H1 (cell line): ENCODE measurements around the gene CELF4. TPM values are rescaled to one million over a fixed set of nuclear protein-coding genes. Genes with fewer than 3 reads are reported as not detected.

Experiments
- CTCF ChIA-PET: fragments of 300-600 bp; sonication (Branson Sonifier 250); formaldehyde crosslinking; loops from one replicate; lab custom pipeline; 2021; ENCODE audit not compliant: partially characterized antibody; lab: Charles Lee
- POLR2A ChIA-PET: fragments of 300-600 bp; sonication (Branson Sonifier 250); formaldehyde crosslinking; loops from one replicate; lab custom pipeline; 2021; ENCODE audit warnings: inconsistent platforms; ENCODE audit not compliant: partially characterized antibody; lab: Charles Lee
- DNase-seq, 2 experiments: peaks; one replicate each; pipeline versions ENCODE4 v3.0.0 to v3.0.0-alpha.2; 2010 to 2022; ENCODE audit warnings: low spot score in 2 of 2, low read depth in 1 of 2, mixed read lengths in 1 of 2
- FAIRE-seq: peaks from 2 replicates; lab custom pipeline; 2011; peaks lifted over from hg19 to GRCh38; lab: Jason Lieb, UNC
- H2AFZ ChIP-seq: 2 replicates; pipeline ENCODE4 v1.8.1; 2012; ENCODE audit warnings: low read length, inconsistent platforms
- H2AK5ac ChIP-seq: 2 replicates; pipeline ENCODE4 v1.6.1; 2013; ENCODE audit warnings: low read depth, low read length
- H2BK120ac ChIP-seq: replicated peaks from 2 replicates; pipeline ENCODE3; 2013; ENCODE audit warnings: low read depth, low read length, inconsistent platforms
- H2BK12ac ChIP-seq: 2 replicates; pipeline ENCODE4 v1.6.1; 2013; ENCODE audit warnings: low read depth, low read length
- H2BK15ac ChIP-seq: 2 replicates; pipeline ENCODE4 v1.6.1; 2013; ENCODE audit warnings: low read length
- H2BK20ac ChIP-seq: 2 replicates; pipeline ENCODE4 v1.6.1; 2013; ENCODE audit warnings: low read length
- H2BK5ac ChIP-seq: 2 replicates; pipeline ENCODE4 v1.6.1; 2013; ENCODE audit warnings: low read depth, low read length
- H3K14ac ChIP-seq: 2 replicates; pipeline ENCODE4 v1.6.1; 2013; ENCODE audit warnings: inconsistent platforms; ENCODE audit not compliant: insufficient read length
- H3K18ac ChIP-seq: 2 replicates; pipeline ENCODE4 v1.6.1; 2013; ENCODE audit warnings: low read length; ENCODE audit errors: extremely low read depth
- H3K23ac ChIP-seq: 2 replicates; pipeline ENCODE4 v1.6.1; 2013; ENCODE audit warnings: inconsistent platforms; ENCODE audit not compliant: insufficient read length
- H3K23me2 ChIP-seq: 2 replicates; pipeline ENCODE4 v1.6.1; 2013; ENCODE audit warnings: low read depth, low read length
- H3K27ac ChIP-seq: 2 replicates; pipeline ENCODE4 v1.6.1; 2011; ENCODE audit warnings: low read depth, low read length, inconsistent platforms
- H3K27me3 ChIP-seq, 4 experiments: replicated peaks in 1 of 4; 1 replicate in 1 of 4; 2 replicates in 3 of 4; pipeline versions ENCODE4 v1.6.1 to v1.8.1; 2011 to 2013; ENCODE audit warnings: low read length in 3 of 4, mild to moderate bottlenecking in 3 of 4, inconsistent platforms in 2 of 4, mixed read lengths in 2 of 4, moderate library complexity in 1 of 4; ENCODE audit not compliant: control insufficient read depth in 3 of 4, insufficient read depth in 3 of 4; ENCODE audit errors: extremely low read depth in 1 of 4
- H3K36me3 ChIP-seq, 4 experiments: 2 replicates each; pipeline versions ENCODE4 v1.6.1 to v1.8.1; 2011 to 2013; ENCODE audit warnings: mild to moderate bottlenecking in 4 of 4, low read length in 3 of 4, moderate library complexity in 2 of 4, control low read depth in 1 of 4, inconsistent platforms in 1 of 4; ENCODE audit not compliant: insufficient read depth in 4 of 4, control insufficient read depth in 2 of 4
- H3K4ac ChIP-seq: replicated peaks from 2 replicates; pipeline ENCODE3; 2013; ENCODE audit warnings: low read length, low read depth, mixed read lengths, inconsistent platforms; ENCODE audit not compliant: insufficient read length
- H3K4me1 ChIP-seq, 4 experiments: replicated peaks in 1 of 4; 1 replicate in 1 of 4; 2 replicates in 3 of 4; pipeline versions ENCODE4 v1.6.1 to v1.8.1; 2011 to 2013; ENCODE audit warnings: low read length in 3 of 4, inconsistent platforms in 2 of 4, mixed read lengths in 1 of 4; ENCODE audit not compliant: insufficient read depth in 4 of 4, control insufficient read depth in 3 of 4
- H3K4me2 ChIP-seq, 2 experiments: 2 replicates each; pipeline versions ENCODE4 v1.6.1 to v1.8.1; 2011 to 2013; ENCODE audit warnings: low read depth in 2 of 2, low read length in 2 of 2, control low read depth in 1 of 2, inconsistent platforms in 1 of 2, mild to moderate bottlenecking in 1 of 2; ENCODE audit not compliant: insufficient read depth in 1 of 2
- H3K4me3 ChIP-seq, 4 experiments: fragments of 200-600, 300-600 bp in 1 of 4; sonication (generic), shearing (Covaris generic), sonication (Bioruptor Twin) in 1 of 4; 2 replicates each; pipeline versions ENCODE4 v1.5.1 to v1.8.1; 2011 to 2016; ENCODE audit warnings: low read length in 4 of 4, low read depth in 3 of 4, control low read depth in 2 of 4, inconsistent platforms in 2 of 4, mild to moderate bottlenecking in 2 of 4, mixed read lengths in 1 of 4, moderate library complexity in 1 of 4; ENCODE audit not compliant: insufficient read depth in 2 of 4; ENCODE audit errors: extremely low read depth in 1 of 4
- H3K56ac ChIP-seq: replicated peaks from 2 replicates; pipeline ENCODE3; 2013; ENCODE audit warnings: low read depth, mild to moderate bottlenecking, mixed read lengths, low read length, inconsistent platforms; ENCODE audit not compliant: insufficient read length
- H3K79me1 ChIP-seq: 2 replicates; pipeline ENCODE4 v1.6.1; 2013; ENCODE audit warnings: low read depth, low read length, control low read depth
- H3K79me2 ChIP-seq, 2 experiments: 2 replicates each; pipeline versions ENCODE4 v1.6.1 to v1.8.1; 2012 to 2013; ENCODE audit warnings: low read length in 2 of 2, mild to moderate bottlenecking in 2 of 2, inconsistent platforms in 1 of 2; ENCODE audit not compliant: insufficient read depth in 2 of 2, control insufficient read depth in 1 of 2
- H3K9ac ChIP-seq, 4 experiments: replicated peaks in 1 of 4; 1 replicate in 1 of 4; 2 replicates in 3 of 4; pipeline versions ENCODE4 v1.6.1 to v1.8.1; 2011 to 2013; ENCODE audit warnings: low read depth in 3 of 4, low read length in 3 of 4, control low read depth in 2 of 4, mild to moderate bottlenecking in 2 of 4, moderate library complexity in 2 of 4, inconsistent platforms in 1 of 4; ENCODE audit errors: extremely low read depth in 1 of 4
- H3K9me3 ChIP-seq, 2 experiments: 2 replicates each; pipeline versions ENCODE4 v1.6.1 to v1.8.1; 2012 to 2013; ENCODE audit warnings: mild to moderate bottlenecking in 2 of 2, moderate library complexity in 2 of 2, control low read depth in 1 of 2, inconsistent platforms in 1 of 2, low read depth in 1 of 2, low read length in 1 of 2, mixed read lengths in 1 of 2; ENCODE audit not compliant: insufficient read depth in 2 of 2
- H4K20me1 ChIP-seq, 2 experiments: replicated peaks in 1 of 2; 2 replicates each; pipeline versions ENCODE3 to v1.8.1; 2011 to 2013; ENCODE audit warnings: inconsistent platforms in 2 of 2, low read length in 2 of 2, mild to moderate bottlenecking in 1 of 2; ENCODE audit not compliant: insufficient read depth in 2 of 2, control insufficient read depth in 1 of 2
- H4K5ac ChIP-seq: 2 replicates; pipeline ENCODE4 v1.6.1; 2013; ENCODE audit warnings: low read length, low read depth, mixed read lengths, inconsistent platforms; ENCODE audit not compliant: insufficient read length
- H4K8ac ChIP-seq: 2 replicates; pipeline ENCODE4 v1.8.0; 2013; ENCODE audit warnings: mild to moderate bottlenecking, moderate library complexity, low read length, inconsistent platforms; ENCODE audit not compliant: insufficient read depth; ENCODE audit errors: extremely low read depth
- H4K91ac ChIP-seq: replicated peaks from 2 replicates; pipeline ENCODE3; 2013; ENCODE audit warnings: low read length, mixed read lengths, inconsistent platforms; ENCODE audit not compliant: insufficient read length
- BACH1 ChIP-seq: IDR thresholded peaks from 2 replicates; pipeline ENCODE4 v1.6.1; 2012; ENCODE audit warnings: low read length, improper control_type of control experiment
- FOSL1 ChIP-seq: IDR thresholded peaks from 2 replicates; pipeline ENCODE4 v1.6.1; 2011; ENCODE audit warnings: mild to moderate bottlenecking, low read depth, low read length, moderate library complexity; ENCODE audit not compliant: insufficient read depth
- GABPA ChIP-seq: IDR thresholded peaks from 2 replicates; pipeline ENCODE4 v1.6.1; 2011; ENCODE audit warnings: mild to moderate bottlenecking, low read length, moderate library complexity, borderline replicate concordance; ENCODE audit not compliant: insufficient read depth
- KDM1A ChIP-seq: fragments of 200-600, 300-600 bp; sonication (generic); IDR thresholded peaks from 2 replicates; pipeline ENCODE4 v1.7.1; 2016; ENCODE audit warnings: mild to moderate bottlenecking, low read length, borderline replicate concordance
- RFX5 ChIP-seq: IDR thresholded peaks from 2 replicates; pipeline ENCODE4 v1.6.1; 2011; ENCODE audit warnings: low read depth, low read length, improper control_type of control experiment, borderline replicate concordance
- SAP30 ChIP-seq: fragments of 300-600 bp; sonication (generic); IDR thresholded peaks from 2 replicates; pipeline ENCODE4 v1.7.1; 2012; ENCODE audit warnings: low read length, moderate library complexity, mild to moderate bottlenecking, inconsistent platforms; ENCODE audit not compliant: insufficient read depth, insufficient replicate concordance
- SIN3A ChIP-seq, 2 experiments: IDR thresholded peaks in 1 of 2; conservative IDR thresholded peaks in 1 of 2; 2 replicates each; pipeline ENCODE4 v1.6.1; 2011 to 2012; ENCODE audit warnings: low read length in 2 of 2, improper control_type of control experiment in 1 of 2, low read depth in 1 of 2, mild to moderate bottlenecking in 1 of 2
- SUZ12 ChIP-seq: fragments of 200-600 bp; sonication (generic); IDR thresholded peaks from 2 replicates; pipeline ENCODE4 v1.6.1; 2012; ENCODE audit warnings: mild to moderate bottlenecking, inconsistent platforms, low read length, moderate library complexity, mixed read lengths
- TBP ChIP-seq: IDR thresholded peaks from 2 replicates; pipeline ENCODE4 v1.6.1; 2011; ENCODE audit warnings: low read depth, low read length, improper control_type of control experiment
- TEAD4 ChIP-seq: IDR thresholded peaks from 2 replicates; pipeline ENCODE4 v1.6.1; 2012; ENCODE audit warnings: low read depth, low read length, inconsistent platforms, mixed read lengths
- YY1 ChIP-seq: IDR thresholded peaks from 2 replicates; pipeline ENCODE4 v1.6.1; 2011; ENCODE audit warnings: low read depth, mild to moderate bottlenecking, low read length
- WGBS, 2 experiments: shearing (Covaris generic) in 1 of 2; methylation state at CpG; one replicate each; pipeline versions ENCODE4 v1.1.6 to v1.1.7; 2013 to 2015; ENCODE audit warnings: low lambda C conversion rate in 2 of 2, mixed read lengths in 2 of 2, inconsistent platforms in 1 of 2, low coverage in 1 of 2, missing lambda C conversion rate in 1 of 2; ENCODE audit not compliant: insufficient replicate concordance in 2 of 2, insufficient coverage in 1 of 2, insufficient read length in 1 of 2; ENCODE audit errors: extremely low coverage in 1 of 2, missing lambda C conversion rate in 1 of 2; 5-methylcytosine and 5-hydroxymethylcytosine counted together
- polyA plus RNA-seq, 7 experiments: library from polyadenylated mRNA; depleted of rRNA in 3 of 7; stranded (reverse) in 5 of 7; unstranded in 2 of 7; fragments of >200 nt in 5 of 7; fragments of 200-250 nt in 2 of 7; gene quantifications; 1 replicate in 5 of 7; 2 replicates in 1 of 7; 4 replicates in 1 of 7; pipeline versions ENCODE4 v1.2.1 to v1.2.3, GENCODE V29; 2011 to 2013; ENCODE audit warnings: missing spikeins in 2 of 7, mixed read lengths in 2 of 7
- total RNA-seq: library from RNA; stranded (reverse); fragmentation: NEBNext Ultra II Directional; extraction: Animal tissue kit (Norgen Biotek cat#: 25700); gene quantifications from 2 replicates; pipeline ENCODE4 v1.2.1, GENCODE V29; 2021

Gene CELF4
- total and polyA plus RNA-seq, 2 of the 8 experiments (the other 6 are each of a cell fraction or from before 2014, with no cell fraction given) = 1.6 to 3.4 TPM

GRCh38 chr18:37391698-37392548 is 173.7 kb downstream of the CELF4 start:
- H3K23ac ChIP-seq = no peak overlapping the region
- H3K14ac ChIP-seq = no peak overlapping the region
- 89% methylated on average over 15 of the region's 16 CpGs; no CpG with 5 or more reads in 1 of the 2 experiments for WGBS, 2 experiments
- ChIA-PET CTCF (interaction anchor here (0.5 to 3.5 kb wide), 19 partner anchors 10 to 146 kb away, joined by 3 to 19 read pairs (median 3); no protein-coding TSS in a partner anchor), POLR2A (interaction anchor here (1.5 kb wide), 1 partner anchor 93 kb away, joined by 3 read pairs; no protein-coding TSS in a partner anchor)
- no peak overlapping the region for H3K4ac ChIP-seq
- no peak overlapping the region for H3K4me2 ChIP-seq
- H4K5ac ChIP-seq = no peak overlapping the region
- H3K79me2 ChIP-seq = no peaks in the 10 kb centered on the region
- no peaks in the 10 kb centered on the region for H3K79me1 ChIP-seq
- H2AFZ ChIP-seq = no peak overlapping the region
- no peak overlapping the region for H3K56ac ChIP-seq
- DNase-seq (no peak), FAIRE-seq (no peak)
- no peak overlapping the region for H4K91ac ChIP-seq
- peaks cover 0 to 17% (median 14%) of the 10 kb centered on the region in 4 experiments; a peak in 6 of 7 replicates for H3K4me1 ChIP-seq
- H3K27ac ChIP-seq = no peak overlapping the region
- 0 out of 2 replicates have a peak overlapping the region, but pooled peaks have one; percentile 29 for H3K18ac ChIP-seq
- 0 out of 2 replicates have a peak overlapping the region, but pooled peaks have one; percentile 5 for H2BK12ac ChIP-seq
- peaks cover 10 to 13% of the 10 kb centered on the region in 2 experiments; a peak in 3 of 4 replicates for H3K9me3 ChIP-seq
- peaks cover 0 to 2% of the 10 kb centered on the region in 2 experiments for H4K20me1 ChIP-seq
- H3K23me2 ChIP-seq = peaks cover 2% of the 10 kb centered on the region; the same call in 1 of the 2 replicates
- H2BK120ac ChIP-seq = no peak overlapping the region
- H3K4me3 ChIP-seq = no peak overlapping the region
- peaks cover 4 to 40% (median 27%) of the 10 kb centered on the region in 4 experiments for H3K27me3 ChIP-seq
- peak overlapping the region; percentile 55; the same call in 1 of the 2 replicates for H2BK20ac ChIP-seq
- H3K36me3 ChIP-seq = no peaks in the 10 kb centered on the region
- H2BK15ac ChIP-seq = no peak overlapping the region; the same call in 1 of the 2 replicates
- no peak overlapping the region for H4K8ac ChIP-seq
- H3K9ac ChIP-seq = no peak overlapping the region
- H2BK5ac ChIP-seq = no peak overlapping the region; the same call in 1 of the 2 replicates
- no peak overlapping the region for H2AK5ac ChIP-seq
- TF ChIP-seq KDM1A (no peak), SUZ12 (no peak), FOSL1 (no peak), TBP (no peak), GABPA (no peak), SAP30 (no peak), TEAD4 (no peak), SIN3A (conservative IDR thresholded peaks at IDR 0.05 in 1 of 2, IDR thresholded peaks at IDR 0.05 in 1 of 2; ENCODE audit: low read depth in 1 of 2, low read length in 2 of 2) (no peak), RFX5 (no peak), YY1 (no peak), BACH1 (no peak)
